ENCODE results near the gene TCF23. TPM values are rescaled to one million over a fixed set of nuclear protein-coding genes. Genes with fewer than 3 reads are reported as not detected.

TCF23 gene
- total and polyA plus RNA-seq, 2 experiments from 2014 or later: 0.03 to 0.07 TPM

DNA sequence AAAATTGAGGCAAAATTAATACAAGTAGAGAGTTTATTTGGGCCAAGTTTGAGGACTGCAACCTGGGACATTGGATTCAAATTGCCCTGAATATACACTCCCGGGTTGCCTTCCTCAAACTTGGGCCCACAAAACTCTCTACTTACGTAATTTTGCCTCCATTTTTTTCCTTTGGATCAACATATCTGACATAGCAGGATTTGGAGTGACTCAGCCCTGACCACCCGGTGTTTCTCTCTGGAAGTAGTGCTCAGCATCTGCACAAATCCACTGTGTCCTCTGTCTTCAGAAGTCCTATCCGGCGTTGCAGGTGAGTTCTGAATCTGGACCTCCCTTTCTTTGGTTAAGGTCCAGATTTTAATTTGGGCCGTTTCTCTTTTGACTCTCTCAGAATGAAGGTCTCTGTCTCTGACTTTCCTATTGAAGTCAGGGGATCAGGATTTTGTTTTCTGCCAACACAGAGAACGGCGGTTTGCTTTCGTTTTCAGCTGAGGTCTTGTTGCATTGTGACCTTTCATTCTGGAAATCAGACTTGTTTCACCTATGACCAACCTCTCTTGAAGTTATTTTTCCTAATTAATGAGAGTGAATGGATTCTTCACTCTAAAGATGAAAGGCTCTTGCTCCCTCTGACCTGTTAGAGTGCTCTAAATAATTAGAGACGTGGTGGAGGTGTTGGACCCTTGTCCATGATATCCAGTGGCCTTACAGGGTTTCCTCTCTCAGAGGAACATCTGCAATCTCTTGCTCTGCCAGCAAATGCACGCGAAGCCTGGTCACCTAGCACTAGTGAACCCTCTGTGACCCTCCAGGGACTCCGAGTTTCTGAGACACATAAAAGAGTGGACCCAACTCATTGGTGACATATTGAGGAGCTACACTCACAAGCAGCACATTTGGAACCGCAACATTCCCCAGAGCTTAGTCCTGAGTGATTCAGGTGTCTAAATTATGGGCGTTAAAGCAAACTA, 13.6 kb downstream of the TCF23 start:
- ATAC-seq (no peak), DNase-seq (ENCODE audit: low spot score) (no peak)
- no peak overlapping the region for H3K27ac ChIP-seq (ENCODE audit: low read depth)
- peak overlapping the region; percentile 43; the same call in 1 of the 2 replicates for H2AFZ ChIP-seq
- no peaks in the 10 kb centered on the region for H3F3A ChIP-seq (replicated peaks; ENCODE audit: low read depth)
- Mint-ChIP-seq H3K36me3 (ENCODE audit: low read depth) (peaks cover 7% of the 10 kb centered on the region; the same call in 2 of the 3 replicates), H3K4me3 (no peak overlapping the region), H3K9me3 (peaks cover 9% of the 10 kb centered on the region; the same call in 2 of the 3 replicates), H3K4me1 (peaks cover 9% of the 10 kb centered on the region), H3K27ac (no peak overlapping the region), H3K27me3 (ENCODE audit: insufficient read depth, low read depth, poor library complexity) (peaks cover 2% of the 10 kb centered on the region)
- no peaks in the 10 kb centered on the region for H3K79me2 ChIP-seq (replicated peaks; ENCODE audit: insufficient read depth)
- H3K4me1 ChIP-seq (ENCODE audit: insufficient read depth): no peaks in the 10 kb centered on the region; the same call in 1 of the 2 replicates
- no peak overlapping the region for H3K4me3 ChIP-seq
- H3K9me2 ChIP-seq (ENCODE audit: insufficient read depth): no peaks in the 10 kb centered on the region
- H3K36me3 ChIP-seq (ENCODE audit: insufficient read depth): no peaks in the 10 kb centered on the region
- H3K27me3 ChIP-seq (ENCODE audit: insufficient read depth): no peaks in the 10 kb centered on the region
- no peaks in the 10 kb centered on the region for H4K20me1 ChIP-seq (replicated peaks; ENCODE audit: insufficient read depth)
- TF ChIP-seq NANOG (IDR thresholded peaks at IDR 0.05; ENCODE audit: borderline replicate concordance) (no peak), STAT1 (IDR thresholded peaks at IDR 0.05; ENCODE audit: unreplicated experiment) (no peak), CREB1 (CRISPR knock-in tag; IDR thresholded peaks at IDR 0.05; ENCODE audit: low read depth) (no peak), EZH2 (IDR thresholded peaks at IDR 0.05; ENCODE audit: low read depth, unreplicated experiment) (no peak), JUNB (IDR thresholded peaks at IDR 0.05; ENCODE audit: unreplicated experiment) (no peak), POLR2AphosphoS5 (IDR thresholded peaks at IDR 0.05; ENCODE audit: low read depth) (no peak), ZNF114 (CRISPR knock-in tag; IDR thresholded peaks at IDR 0.05) (no peak), REST (IDR thresholded peaks at IDR 0.05; ENCODE audit: unreplicated experiment) (no peak), EZH2phosphoT487 (IDR thresholded peaks at IDR 0.05; ENCODE audit: unreplicated experiment) (no peak), ZNF331 (CRISPR knock-in tag; IDR thresholded peaks at IDR 0.05; ENCODE audit: low read depth) (no peak)
- TF ChIP-seq, protein P1, sequence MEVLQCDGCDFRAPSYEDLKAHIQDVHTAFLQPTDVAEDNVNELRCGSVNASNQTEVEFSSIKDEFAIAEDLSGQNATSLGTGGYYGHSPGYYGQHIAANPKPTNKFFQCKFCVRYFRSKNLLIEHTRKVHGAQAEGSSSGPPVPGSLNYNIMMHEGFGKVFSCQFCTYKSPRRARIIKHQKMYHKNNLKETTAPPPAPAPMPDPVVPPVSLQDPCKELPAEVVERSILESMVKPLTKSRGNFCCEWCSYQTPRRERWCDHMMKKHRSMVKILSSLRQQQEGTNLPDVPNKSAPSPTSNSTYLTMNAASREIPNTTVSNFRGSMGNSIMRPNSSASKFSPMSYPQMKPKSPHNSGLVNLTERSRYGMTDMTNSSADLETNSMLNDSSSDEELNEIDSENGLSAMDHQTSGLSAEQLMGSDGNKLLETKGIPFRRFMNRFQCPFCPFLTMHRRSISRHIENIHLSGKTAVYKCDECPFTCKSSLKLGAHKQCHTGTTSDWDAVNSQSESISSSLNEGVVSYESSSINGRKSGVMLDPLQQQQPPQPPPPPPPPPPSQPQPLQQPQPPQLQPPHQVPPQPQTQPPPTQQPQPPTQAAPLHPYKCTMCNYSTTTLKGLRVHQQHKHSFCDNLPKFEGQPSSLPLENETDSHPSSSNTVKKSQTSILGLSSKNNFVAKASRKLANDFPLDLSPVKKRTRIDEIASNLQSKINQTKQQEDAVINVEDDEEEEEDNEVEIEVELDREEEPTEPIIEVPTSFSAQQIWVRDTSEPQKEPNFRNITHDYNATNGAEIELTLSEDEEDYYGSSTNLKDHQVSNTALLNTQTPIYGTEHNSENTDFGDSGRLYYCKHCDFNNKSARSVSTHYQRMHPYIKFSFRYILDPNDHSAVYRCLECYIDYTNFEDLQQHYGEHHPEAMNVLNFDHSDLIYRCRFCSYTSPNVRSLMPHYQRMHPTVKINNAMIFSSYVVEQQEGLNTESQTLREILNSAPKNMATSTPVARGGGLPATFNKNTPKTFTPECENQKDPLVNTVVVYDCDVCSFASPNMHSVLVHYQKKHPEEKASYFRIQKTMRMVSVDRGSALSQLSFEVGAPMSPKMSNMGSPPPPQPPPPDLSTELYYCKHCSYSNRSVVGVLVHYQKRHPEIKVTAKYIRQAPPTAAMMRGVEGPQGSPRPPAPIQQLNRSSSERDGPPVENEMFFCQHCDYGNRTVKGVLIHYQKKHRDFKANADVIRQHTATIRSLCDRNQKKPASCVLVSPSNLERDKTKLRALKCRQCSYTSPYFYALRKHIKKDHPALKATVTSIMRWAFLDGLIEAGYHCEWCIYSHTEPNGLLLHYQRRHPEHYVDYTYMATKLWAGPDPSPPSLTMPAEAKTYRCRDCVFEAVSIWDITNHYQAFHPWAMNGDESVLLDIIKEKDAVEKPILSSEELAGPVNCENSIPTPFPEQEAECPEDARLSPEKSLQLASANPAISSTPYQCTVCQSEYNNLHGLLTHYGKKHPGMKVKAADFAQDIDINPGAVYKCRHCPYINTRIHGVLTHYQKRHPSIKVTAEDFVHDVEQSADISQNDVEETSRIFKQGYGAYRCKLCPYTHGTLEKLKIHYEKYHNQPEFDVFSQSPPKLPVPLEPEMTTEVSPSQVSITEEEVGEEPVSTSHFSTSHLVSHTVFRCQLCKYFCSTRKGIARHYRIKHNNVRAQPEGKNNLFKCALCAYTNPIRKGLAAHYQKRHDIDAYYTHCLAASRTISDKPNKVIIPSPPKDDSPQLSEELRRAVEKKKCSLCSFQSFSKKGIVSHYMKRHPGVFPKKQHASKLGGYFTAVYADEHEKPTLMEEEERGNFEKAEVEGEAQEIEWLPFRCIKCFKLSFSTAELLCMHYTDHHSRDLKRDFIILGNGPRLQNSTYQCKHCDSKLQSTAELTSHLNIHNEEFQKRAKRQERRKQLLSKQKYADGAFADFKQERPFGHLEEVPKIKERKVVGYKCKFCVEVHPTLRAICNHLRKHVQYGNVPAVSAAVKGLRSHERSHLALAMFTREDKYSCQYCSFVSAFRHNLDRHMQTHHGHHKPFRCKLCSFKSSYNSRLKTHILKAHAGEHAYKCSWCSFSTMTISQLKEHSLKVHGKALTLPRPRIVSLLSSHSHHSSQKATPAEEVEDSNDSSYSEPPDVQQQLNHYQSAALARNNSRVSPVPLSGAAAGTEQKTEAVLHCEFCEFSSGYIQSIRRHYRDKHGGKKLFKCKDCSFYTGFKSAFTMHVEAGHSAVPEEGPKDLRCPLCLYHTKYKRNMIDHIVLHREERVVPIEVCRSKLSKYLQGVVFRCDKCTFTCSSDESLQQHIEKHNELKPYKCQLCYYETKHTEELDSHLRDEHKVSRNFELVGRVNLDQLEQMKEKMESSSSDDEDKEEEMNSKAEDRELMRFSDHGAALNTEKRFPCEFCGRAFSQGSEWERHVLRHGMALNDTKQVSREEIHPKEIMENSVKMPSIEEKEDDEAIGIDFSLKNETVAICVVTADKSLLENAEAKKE (CRISPR knock-in tag; IDR thresholded peaks at IDR 0.05): no peak
- TF ChIP-seq, protein P2, sequence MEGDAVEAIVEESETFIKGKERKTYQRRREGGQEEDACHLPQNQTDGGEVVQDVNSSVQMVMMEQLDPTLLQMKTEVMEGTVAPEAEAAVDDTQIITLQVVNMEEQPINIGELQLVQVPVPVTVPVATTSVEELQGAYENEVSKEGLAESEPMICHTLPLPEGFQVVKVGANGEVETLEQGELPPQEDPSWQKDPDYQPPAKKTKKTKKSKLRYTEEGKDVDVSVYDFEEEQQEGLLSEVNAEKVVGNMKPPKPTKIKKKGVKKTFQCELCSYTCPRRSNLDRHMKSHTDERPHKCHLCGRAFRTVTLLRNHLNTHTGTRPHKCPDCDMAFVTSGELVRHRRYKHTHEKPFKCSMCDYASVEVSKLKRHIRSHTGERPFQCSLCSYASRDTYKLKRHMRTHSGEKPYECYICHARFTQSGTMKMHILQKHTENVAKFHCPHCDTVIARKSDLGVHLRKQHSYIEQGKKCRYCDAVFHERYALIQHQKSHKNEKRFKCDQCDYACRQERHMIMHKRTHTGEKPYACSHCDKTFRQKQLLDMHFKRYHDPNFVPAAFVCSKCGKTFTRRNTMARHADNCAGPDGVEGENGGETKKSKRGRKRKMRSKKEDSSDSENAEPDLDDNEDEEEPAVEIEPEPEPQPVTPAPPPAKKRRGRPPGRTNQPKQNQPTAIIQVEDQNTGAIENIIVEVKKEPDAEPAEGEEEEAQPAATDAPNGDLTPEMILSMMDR (conservative IDR thresholded peaks at IDR 0.05; ENCODE audit: low read depth in 2 of 2): no peak
- TF ChIP-seq, protein P3, sequence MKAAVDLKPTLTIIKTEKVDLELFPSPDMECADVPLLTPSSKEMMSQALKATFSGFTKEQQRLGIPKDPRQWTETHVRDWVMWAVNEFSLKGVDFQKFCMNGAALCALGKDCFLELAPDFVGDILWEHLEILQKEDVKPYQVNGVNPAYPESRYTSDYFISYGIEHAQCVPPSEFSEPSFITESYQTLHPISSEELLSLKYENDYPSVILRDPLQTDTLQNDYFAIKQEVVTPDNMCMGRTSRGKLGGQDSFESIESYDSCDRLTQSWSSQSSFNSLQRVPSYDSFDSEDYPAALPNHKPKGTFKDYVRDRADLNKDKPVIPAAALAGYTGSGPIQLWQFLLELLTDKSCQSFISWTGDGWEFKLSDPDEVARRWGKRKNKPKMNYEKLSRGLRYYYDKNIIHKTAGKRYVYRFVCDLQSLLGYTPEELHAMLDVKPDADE (IDR thresholded peaks at IDR 0.05): no peak
- no peak overlapping the region for H3K4me2 ChIP-seq
